ENCODE results near the gene TESK2. TPM values are rescaled to one million over a fixed set of nuclear protein-coding genes. Genes with fewer than 3 reads are reported as not detected.

The TESK2 gene
- total and polyA plus RNA-seq, 2 experiments from 2014 or later, result 1.1 to 1.5 TPM

GRCh38 chr1:45355683-45356082, 135.3 kb downstream of the TESK2 start:
- H3K4me1 ChIP-seq (ENCODE audit: insufficient read depth), result 0 out of 2 replicates have a peak, but pooled peaks cover 3% of the 10 kb centered on the region
- no peak overlapping the region for H2AFZ ChIP-seq
- H3K4me3 ChIP-seq, result no peak overlapping the region
- 86 to 88% methylated on average over 2 of the region's 2 CpGs for WGBS, 2 experiments (ENCODE audit: low coverage in 1 of 2, low lambda C conversion rate in 2 of 2, missing lambda C conversion rate in 2 of 2)
- in situ Hi-C loops (cut with MboI), result no loop called here
- H3K9me3 ChIP-seq (ENCODE audit: low read depth), result no peaks in the 10 kb centered on the region
- H3K9me2 ChIP-seq (ENCODE audit: insufficient read depth), result no peaks in the 10 kb centered on the region
- no peak for DNase-seq
- H3K36me3 ChIP-seq (ENCODE audit: low read depth), result no peaks in the 10 kb centered on the region
- no peak overlapping the region for H3K9ac ChIP-seq
- H3K27me3 ChIP-seq (replicated peaks; ENCODE audit: insufficient read depth), result no peaks in the 10 kb centered on the region
- 0 out of 2 replicates have a peak, but pooled peaks cover 7% of the 10 kb centered on the region for H3F3A ChIP-seq (ENCODE audit: insufficient read depth)
- no peaks in the 10 kb centered on the region for H4K20me1 ChIP-seq (ENCODE audit: insufficient read depth)
- H3K79me2 ChIP-seq (ENCODE audit: insufficient read depth), result no peaks in the 10 kb centered on the region
- no peak overlapping the region for H3K27ac ChIP-seq
- no peak overlapping the region for H3K4me2 ChIP-seq (ENCODE audit: unreplicated experiment)
- no peak for TF ChIP-seq EZH2phosphoT487 (IDR thresholded peaks at IDR 0.05; ENCODE audit: insufficient read depth, low read depth)
- TF ChIP-seq EZH2 (IDR thresholded peaks at IDR 0.05; ENCODE audit: insufficient read depth, poor library complexity, severe bottlenecking), result no peak

- no peaks in the 10 kb centered on the region for H3K36me3 ChIP-seq (ENCODE audit: low read depth)
- H3K9me3 ChIP-seq (ENCODE audit: low read depth), result no peaks in the 10 kb centered on the region
- DNase-seq, result no peak
- H4K20me1 ChIP-seq (ENCODE audit: insufficient read depth), result no peaks in the 10 kb centered on the region
- H3F3A ChIP-seq (ENCODE audit: insufficient read depth), result no peaks in the 10 kb centered on the region
- no peak overlapping the region for H3K4me3 ChIP-seq
- no peaks in the 10 kb centered on the region for H3K27me3 ChIP-seq (replicated peaks; ENCODE audit: insufficient read depth)
- in situ Hi-C loops (cut with MboI), result no loop called here
- TF ChIP-seq EZH2phosphoT487 (IDR thresholded peaks at IDR 0.05; ENCODE audit: insufficient read depth, low read depth) (no peak), EZH2 (IDR thresholded peaks at IDR 0.05; ENCODE audit: insufficient read depth, poor library complexity, severe bottlenecking) (no peak)
- H3K4me1 ChIP-seq (ENCODE audit: insufficient read depth), result no peaks in the 10 kb centered on the region
- H3K9me2 ChIP-seq (ENCODE audit: insufficient read depth), result no peaks in the 10 kb centered on the region
- H3K4me2 ChIP-seq (ENCODE audit: unreplicated experiment), result no peak overlapping the region
- H3K79me2 ChIP-seq (ENCODE audit: insufficient read depth), result no peaks in the 10 kb centered on the region
- H2AFZ ChIP-seq, result no peak overlapping the region
- no peak overlapping the region for H3K27ac ChIP-seq
- 90 to 95% methylated on average over 4 of the region's 4 CpGs for whole genome bisulfite sequencing, 2 experiments (ENCODE audit: low coverage in 1 of 2, low lambda C conversion rate in 2 of 2, missing lambda C conversion rate in 2 of 2)
- H3K9ac ChIP-seq, result no peak overlapping the region
Observed at GRCh38 chr1:45354838-45355237, 136.1 kb downstream of the TESK2 start.

GRCh38 chr1:45353685-45354084, 137.3 kb downstream of the TESK2 start:
- H3K4me3 ChIP-seq, result no peak overlapping the region
- no peak overlapping the region for H2AFZ ChIP-seq
- H3K79me2 ChIP-seq (ENCODE audit: insufficient read depth), result no peaks in the 10 kb centered on the region
- H3K27me3 ChIP-seq (replicated peaks; ENCODE audit: insufficient read depth), result no peaks in the 10 kb centered on the region
- no peaks in the 10 kb centered on the region for H3K9me3 ChIP-seq (ENCODE audit: low read depth)
- 91 to 97% methylated on average over 2 of the region's 2 CpGs for WGBS, 2 experiments (ENCODE audit: low coverage in 1 of 2, low lambda C conversion rate in 2 of 2, missing lambda C conversion rate in 2 of 2)
- no peaks in the 10 kb centered on the region for H3K36me3 ChIP-seq (ENCODE audit: low read depth)
- peaks cover 6% of the 10 kb centered on the region for H3K4me1 ChIP-seq (ENCODE audit: insufficient read depth)
- no peak overlapping the region for H3K9ac ChIP-seq
- in situ Hi-C loops (cut with MboI), result no loop called here
- H3F3A ChIP-seq (ENCODE audit: insufficient read depth), result no peaks in the 10 kb centered on the region; the same call in 1 of the 2 replicates
- H4K20me1 ChIP-seq (ENCODE audit: insufficient read depth), result no peaks in the 10 kb centered on the region
- TF ChIP-seq EZH2phosphoT487 (IDR thresholded peaks at IDR 0.05; ENCODE audit: insufficient read depth, low read depth) (no peak), EZH2 (IDR thresholded peaks at IDR 0.05; ENCODE audit: insufficient read depth, poor library complexity, severe bottlenecking) (no peak)
- no peak for DNase-seq
- H3K9me2 ChIP-seq (ENCODE audit: insufficient read depth), result no peaks in the 10 kb centered on the region
- no peak overlapping the region for H3K4me2 ChIP-seq (ENCODE audit: unreplicated experiment)
- H3K27ac ChIP-seq, result no peak overlapping the region

DNA sequence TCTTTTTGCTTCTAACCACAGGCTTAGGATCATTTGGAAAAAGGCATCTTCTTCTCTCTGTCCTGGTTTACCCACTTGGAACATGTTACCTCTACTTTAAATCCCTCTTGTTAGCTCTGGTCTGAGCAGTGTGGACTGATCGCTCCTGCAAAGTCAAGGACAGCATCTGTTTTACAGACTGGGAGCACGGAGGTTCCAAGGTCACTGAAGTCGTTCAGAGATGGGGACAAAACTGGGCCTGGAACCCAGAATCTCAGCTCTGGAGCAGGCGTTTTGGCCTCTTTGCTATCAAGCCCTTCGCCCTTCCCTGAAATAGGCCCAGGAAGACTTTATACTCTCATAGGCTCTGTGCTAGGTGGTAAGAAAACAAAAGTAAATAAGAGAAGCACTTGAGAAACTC, 139.5 kb downstream of the TESK2 start:
- Histone ChIP-seq H3K4me3 (no peak overlapping the region), H3K79me2 (ENCODE audit: insufficient read depth) (no peaks in the 10 kb centered on the region), H3F3A (ENCODE audit: insufficient read depth) (peaks cover 14% of the 10 kb centered on the region), H3K36me3 (ENCODE audit: low read depth) (no peaks in the 10 kb centered on the region), H3K4me2 (ENCODE audit: unreplicated experiment) (no peak overlapping the region), H4K20me1 (ENCODE audit: insufficient read depth) (no peaks in the 10 kb centered on the region), H3K9me3 (ENCODE audit: low read depth) (no peaks in the 10 kb centered on the region), H2AFZ (no peak overlapping the region), H3K27me3 (replicated peaks; ENCODE audit: insufficient read depth) (no peaks in the 10 kb centered on the region), H3K4me1 (ENCODE audit: insufficient read depth) (peaks cover 18% of the 10 kb centered on the region), H3K9ac (no peak overlapping the region), H3K27ac (no peak overlapping the region), H3K9me2 (ENCODE audit: insufficient read depth) (no peaks in the 10 kb centered on the region)
- TF ChIP-seq EZH2phosphoT487 (IDR thresholded peaks at IDR 0.05; ENCODE audit: insufficient read depth, low read depth) (no peak), EZH2 (IDR thresholded peaks at IDR 0.05; ENCODE audit: insufficient read depth, poor library complexity, severe bottlenecking) (no peak)
- no peak for DNase-seq
- in situ Hi-C loops (cut with MboI), result no loop called here
- WGBS, 2 experiments (ENCODE audit: low coverage in 1 of 2, low lambda C conversion rate in 2 of 2, missing lambda C conversion rate in 2 of 2), result 78 to 83% methylated on average over 5 of the region's 5 CpGs

Measured in GM23248 (cell line).